Measurements from ENCODE around the gene CDC27.

CDC27 gene

GRCh38 chr17:47192554-47192953 is 3.5 kb upstream of the CDC27 start:
- TF ChIP-seq TSHZ2 (CRISPR knock-in tag; IDR thresholded peaks at IDR 0.05) = no peak
- TF ChIP-seq BACH2 (CRISPR knock-in tag; IDR thresholded peaks at IDR 0.05; ENCODE audit: borderline replicate concordance) = no peak
- no peak for TF ChIP-seq ARNTL (CRISPR knock-in tag; IDR thresholded peaks at IDR 0.05; ENCODE audit: borderline replicate concordance, low read depth)
- TF ChIP-seq ZFP3 (CRISPR knock-in tag; IDR thresholded peaks at IDR 0.05) = no peak
- TF ChIP-seq OSR1 (CRISPR knock-in tag; IDR thresholded peaks at IDR 0.05) = no peak
- ATAC-seq = no peak

- ATAC-seq = no peak
- TF ChIP-seq TCF4 (CRISPR knock-in tag; IDR thresholded peaks at IDR 0.05; ENCODE audit: borderline replicate concordance) (no peak), GLIS3 (CRISPR knock-in tag; IDR thresholded peaks at IDR 0.05) (no peak), SNAI2 (CRISPR knock-in tag; IDR thresholded peaks at IDR 0.05) (no peak), ZC3H10 (CRISPR knock-in tag; IDR thresholded peaks at IDR 0.05) (no peak), ARNTL (CRISPR knock-in tag; IDR thresholded peaks at IDR 0.05; ENCODE audit: borderline replicate concordance, low read depth) (no peak), ZFP30 (CRISPR knock-in tag; IDR thresholded peaks at IDR 0.05) (no peak), ESRRG (CRISPR knock-in tag; IDR thresholded peaks at IDR 0.05) (no peak), PPARA (CRISPR knock-in tag; IDR thresholded peaks at IDR 0.05; ENCODE audit: borderline replicate concordance) (no peak), ZNF8 (CRISPR knock-in tag; IDR thresholded peaks at IDR 0.05) (no peak), ZNF70 (CRISPR knock-in tag; IDR thresholded peaks at IDR 0.05) (no peak), PATZ1 (CRISPR knock-in tag; IDR thresholded peaks at IDR 0.05; ENCODE audit: borderline replicate concordance) (no peak), BACH2 (CRISPR knock-in tag; IDR thresholded peaks at IDR 0.05; ENCODE audit: borderline replicate concordance) (no peak), ZFP3 (CRISPR knock-in tag; IDR thresholded peaks at IDR 0.05) (no peak), CSRNP3 (CRISPR knock-in tag; IDR thresholded peaks at IDR 0.05) (no peak), CREB5 (CRISPR knock-in tag; IDR thresholded peaks at IDR 0.05; ENCODE audit: low read depth) (no peak), POU6F1 (CRISPR knock-in tag; IDR thresholded peaks at IDR 0.05; ENCODE audit: borderline replicate concordance, low read depth) (no peak), TOX (CRISPR knock-in tag; IDR thresholded peaks at IDR 0.05; ENCODE audit: borderline replicate concordance) (no peak), ISL1 (CRISPR knock-in tag; IDR thresholded peaks at IDR 0.05) (no peak), ZNF565 (CRISPR knock-in tag; conservative IDR thresholded peaks at IDR 0.05; ENCODE audit: low read depth) (no peak)
Measured at GRCh38 chr17:47190770-47191169, 1.7 kb upstream of the CDC27 start.

GRCh38 chr17:47190243-47190642 is 1.1 kb upstream of the CDC27 start:
- ATAC-seq = no peak
- TF ChIP-seq ZC3H10 (CRISPR knock-in tag; IDR thresholded peaks at IDR 0.05) (no peak), TSHZ2 (CRISPR knock-in tag; IDR thresholded peaks at IDR 0.05) (no peak), RARB (CRISPR knock-in tag; IDR thresholded peaks at IDR 0.05) (no peak), PATZ1 (CRISPR knock-in tag; IDR thresholded peaks at IDR 0.05; ENCODE audit: borderline replicate concordance) (no peak), ESRRG (CRISPR knock-in tag; IDR thresholded peaks at IDR 0.05) (no peak), TCF4 (CRISPR knock-in tag; IDR thresholded peaks at IDR 0.05; ENCODE audit: borderline replicate concordance) (no peak), SNAI2 (CRISPR knock-in tag; IDR thresholded peaks at IDR 0.05) (no peak), BACH2 (CRISPR knock-in tag; IDR thresholded peaks at IDR 0.05; ENCODE audit: borderline replicate concordance) (no peak), ARNTL (CRISPR knock-in tag; IDR thresholded peaks at IDR 0.05; ENCODE audit: borderline replicate concordance, low read depth) (no peak)
